ENCODE results near the gene TRPC6.

The TRPC6 gene

DNA sequence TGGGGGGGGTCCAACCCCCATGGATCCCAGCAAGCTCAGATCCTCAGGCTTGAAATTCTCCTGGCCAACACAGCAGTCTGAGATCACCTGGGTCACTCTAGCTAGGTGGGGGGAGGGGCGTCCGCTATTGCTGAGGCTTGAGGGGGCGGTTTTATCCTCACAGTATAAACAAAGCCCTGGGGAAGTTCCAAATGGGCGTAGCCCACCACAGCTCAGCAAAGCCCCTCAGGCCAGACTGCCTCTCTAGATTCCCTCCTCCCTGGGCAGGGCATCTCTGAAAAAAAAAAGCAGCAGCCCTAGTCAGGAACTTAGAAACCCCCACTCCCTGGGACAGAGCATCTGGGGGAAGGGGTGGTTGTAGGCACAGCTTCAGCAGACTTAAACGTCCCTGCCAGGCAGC is 16.7 kb downstream of the TRPC6 start:
- Mint-ChIP-seq H3K4me3 (no peak overlapping the region), H3K36me3 (ENCODE audit: low read depth) (no peaks in the 10 kb centered on the region), H3K27ac (no peak overlapping the region), H3K27me3 (peaks cover 1% of the 10 kb centered on the region), H3K4me1 (ENCODE audit: low read depth) (no peaks in the 10 kb centered on the region), H3K9me3 (peaks cover 20% of the 10 kb centered on the region)
- intact Hi-C loops (cut with micrococcal nuclease), result no loop called here

GRCh38 chr11:101566626-101567025 is 17.2 kb downstream of the TRPC6 start:
- no peaks in the 10 kb centered on the region for H3K36me3 Mint-ChIP-seq (ENCODE audit: low read depth)
- H3K4me1 Mint-ChIP-seq (ENCODE audit: low read depth), result no peaks in the 10 kb centered on the region
- H3K9me3 Mint-ChIP-seq, result peaks cover 20% of the 10 kb centered on the region
- intact Hi-C loops (cut with micrococcal nuclease), result no loop called here
- H3K27me3 Mint-ChIP-seq, result peaks cover 1% of the 10 kb centered on the region
- H3K27ac Mint-ChIP-seq, result no peak overlapping the region
- no peak overlapping the region for H3K4me3 Mint-ChIP-seq

GRCh38 chr11:101563166-101563565 is 20.6 kb downstream of the TRPC6 start:
- no peak overlapping the region for H3K4me3 Mint-ChIP-seq
- peaks cover 6% of the 10 kb centered on the region for H3K9me3 Mint-ChIP-seq
- H3K27ac Mint-ChIP-seq, result no peak overlapping the region
- H3K36me3 Mint-ChIP-seq (ENCODE audit: low read depth), result no peaks in the 10 kb centered on the region
- H3K27me3 Mint-ChIP-seq, result peaks cover 1% of the 10 kb centered on the region
- intact Hi-C loops (cut with micrococcal nuclease), result no loop called here
- H3K4me1 Mint-ChIP-seq (ENCODE audit: low read depth), result no peaks in the 10 kb centered on the region

GRCh38 chr11:101555366-101555765 is 28.4 kb downstream of the TRPC6 start:
- Mint-ChIP-seq H3K4me1 (ENCODE audit: low read depth) (peaks cover 16% of the 10 kb centered on the region), H3K36me3 (ENCODE audit: low read depth) (no peaks in the 10 kb centered on the region), H3K27ac (no peak overlapping the region), H3K27me3 (peaks cover 3% of the 10 kb centered on the region), H3K9me3 (peaks cover 25% of the 10 kb centered on the region), H3K4me3 (no peak overlapping the region)
- intact Hi-C loops (cut with micrococcal nuclease), result no loop called here

- Mint-ChIP-seq H3K36me3 (ENCODE audit: low read depth) (no peaks in the 10 kb centered on the region), H3K4me1 (ENCODE audit: low read depth) (peaks cover 16% of the 10 kb centered on the region), H3K27me3 (peaks cover 3% of the 10 kb centered on the region), H3K27ac (no peak overlapping the region), H3K9me3 (peaks cover 25% of the 10 kb centered on the region), H3K4me3 (no peak overlapping the region)
- intact Hi-C loops (cut with micrococcal nuclease), result no loop called here
Observed at GRCh38 chr11:101553891-101554292, 29.9 kb downstream of the TRPC6 start.

DNA sequence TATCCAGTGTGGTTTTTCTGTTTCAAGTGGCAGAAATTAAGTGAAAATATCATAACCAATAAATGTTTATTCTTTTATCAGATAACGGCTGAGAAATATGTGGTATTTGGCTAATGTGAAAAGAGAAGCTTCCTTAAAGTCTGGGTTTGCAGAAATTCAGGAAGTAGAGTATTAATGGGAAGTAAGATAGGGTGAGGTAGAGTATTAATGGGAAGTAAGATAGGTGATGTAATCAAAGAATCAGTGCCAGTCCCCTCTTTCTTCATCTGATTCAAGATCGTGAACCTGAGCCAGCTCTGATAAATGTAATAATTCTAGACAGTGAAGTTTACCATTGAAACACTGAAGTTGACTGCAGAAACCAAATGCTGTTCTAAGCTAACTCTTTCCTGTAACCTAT is 30.9 kb downstream of the TRPC6 start:
- Mint-ChIP-seq H3K36me3 (ENCODE audit: low read depth) (no peaks in the 10 kb centered on the region), H3K27ac (no peak overlapping the region), H3K27me3 (peaks cover 3% of the 10 kb centered on the region), H3K4me3 (no peak overlapping the region), H3K9me3 (peaks cover 25% of the 10 kb centered on the region), H3K4me1 (ENCODE audit: low read depth) (peaks cover 16% of the 10 kb centered on the region)
- intact Hi-C loops (cut with micrococcal nuclease), result no loop called here

DNA sequence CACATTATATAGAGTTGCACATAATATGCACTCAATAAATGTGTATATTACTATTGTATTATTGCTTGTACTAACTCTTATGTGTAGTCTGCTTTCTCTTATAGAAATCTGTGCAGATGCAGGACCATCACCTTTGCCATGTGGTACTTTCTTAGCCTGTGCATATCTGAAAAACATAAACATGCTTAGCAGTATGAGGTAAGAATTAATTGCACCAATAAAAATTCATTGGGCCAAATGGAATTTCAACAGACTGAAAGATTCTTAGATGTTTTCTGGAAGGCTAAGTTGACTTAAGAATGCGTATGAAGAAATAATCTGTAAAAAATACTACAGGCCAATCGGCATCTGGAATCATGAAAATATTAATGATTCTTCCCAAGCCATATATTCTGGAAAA is 55.3 kb downstream of the TRPC6 start:
- H3K4me3 Mint-ChIP-seq, result no peak overlapping the region
- H3K36me3 Mint-ChIP-seq (ENCODE audit: low read depth), result no peaks in the 10 kb centered on the region
- H3K27me3 Mint-ChIP-seq, result no peaks in the 10 kb centered on the region
- intact Hi-C loops (cut with micrococcal nuclease), result no loop called here
- H3K27ac Mint-ChIP-seq, result no peak overlapping the region
- H3K9me3 Mint-ChIP-seq, result peaks cover 9% of the 10 kb centered on the region
- no peaks in the 10 kb centered on the region for H3K4me1 Mint-ChIP-seq (ENCODE audit: low read depth)

DNA sequence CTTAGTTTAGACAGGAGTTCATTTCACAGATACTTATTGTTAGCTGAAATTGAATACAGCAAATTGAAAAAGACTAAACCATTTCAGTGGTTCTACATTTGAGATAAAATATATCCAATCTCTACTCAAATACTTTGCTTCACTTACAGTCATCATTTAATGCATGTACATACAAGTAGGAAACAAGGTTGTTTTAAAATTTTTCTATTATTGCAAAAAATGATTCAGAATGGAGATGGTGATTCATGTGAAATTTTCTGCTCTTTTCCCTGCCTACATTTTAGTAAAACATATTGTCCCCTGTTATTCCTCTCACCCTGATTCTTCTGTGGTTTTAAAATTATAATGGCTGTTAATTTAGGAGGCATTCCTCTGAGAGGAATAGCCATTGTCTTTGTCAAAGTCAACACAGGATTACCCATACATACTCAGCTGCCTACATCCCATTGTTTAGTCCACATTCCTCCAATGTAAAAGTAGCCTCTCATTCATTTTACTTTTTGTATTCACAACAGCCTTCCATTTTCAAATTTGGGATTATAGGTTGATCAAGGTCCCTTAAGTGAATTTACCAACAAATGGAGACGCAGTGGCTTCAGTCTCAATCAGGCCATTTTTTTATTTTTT is 60.1 kb downstream of the TRPC6 start:
- intact Hi-C loops (cut with micrococcal nuclease), result no loop called here
- no peak overlapping the region for H3K4me3 Mint-ChIP-seq
- H3K36me3 Mint-ChIP-seq (ENCODE audit: low read depth), result no peaks in the 10 kb centered on the region
- no peaks in the 10 kb centered on the region for H3K27me3 Mint-ChIP-seq
- H3K4me1 Mint-ChIP-seq (ENCODE audit: low read depth), result no peaks in the 10 kb centered on the region
- no peak overlapping the region for H3K27ac Mint-ChIP-seq
- H3K9me3 Mint-ChIP-seq, result peaks cover 17% of the 10 kb centered on the region

- no peaks in the 10 kb centered on the region for H3K4me1 Mint-ChIP-seq (ENCODE audit: low read depth)
- no peaks in the 10 kb centered on the region for H3K36me3 Mint-ChIP-seq (ENCODE audit: low read depth)
- no peak overlapping the region for H3K4me3 Mint-ChIP-seq
- peaks cover 17% of the 10 kb centered on the region for H3K9me3 Mint-ChIP-seq
- H3K27me3 Mint-ChIP-seq, result no peaks in the 10 kb centered on the region
- intact Hi-C loops (cut with micrococcal nuclease), result no loop called here
- no peak overlapping the region for H3K27ac Mint-ChIP-seq
Observed at GRCh38 chr11:101523193-101523592, 60.6 kb downstream of the TRPC6 start.

DNA sequence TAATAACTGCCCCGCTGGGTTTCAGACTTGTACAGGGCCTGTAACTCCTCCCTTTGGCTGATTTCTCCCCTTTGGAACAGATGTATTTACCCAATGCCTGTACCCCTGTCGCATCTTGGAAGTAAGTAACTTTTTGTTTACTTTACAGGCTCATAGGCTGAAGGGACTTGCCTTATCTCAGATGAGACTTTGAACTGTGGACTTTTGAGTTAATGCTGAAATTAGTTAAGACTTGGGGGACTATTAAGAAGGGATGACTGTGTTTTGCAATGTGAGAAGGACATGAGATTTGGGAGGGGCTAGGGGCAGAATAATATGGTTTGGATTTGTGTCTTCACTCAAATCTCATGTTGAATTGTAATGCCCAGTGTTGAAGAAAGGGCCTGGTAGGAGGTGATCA is 62.0 kb downstream of the TRPC6 start:
- no peaks in the 10 kb centered on the region for H3K4me1 Mint-ChIP-seq (ENCODE audit: low read depth)
- no peaks in the 10 kb centered on the region for H3K27me3 Mint-ChIP-seq
- H3K4me3 Mint-ChIP-seq, result no peak overlapping the region
- H3K36me3 Mint-ChIP-seq (ENCODE audit: low read depth), result no peaks in the 10 kb centered on the region
- H3K9me3 Mint-ChIP-seq, result peaks cover 17% of the 10 kb centered on the region
- no peak overlapping the region for H3K27ac Mint-ChIP-seq
- intact Hi-C loops (cut with micrococcal nuclease), result no loop called here

DNA sequence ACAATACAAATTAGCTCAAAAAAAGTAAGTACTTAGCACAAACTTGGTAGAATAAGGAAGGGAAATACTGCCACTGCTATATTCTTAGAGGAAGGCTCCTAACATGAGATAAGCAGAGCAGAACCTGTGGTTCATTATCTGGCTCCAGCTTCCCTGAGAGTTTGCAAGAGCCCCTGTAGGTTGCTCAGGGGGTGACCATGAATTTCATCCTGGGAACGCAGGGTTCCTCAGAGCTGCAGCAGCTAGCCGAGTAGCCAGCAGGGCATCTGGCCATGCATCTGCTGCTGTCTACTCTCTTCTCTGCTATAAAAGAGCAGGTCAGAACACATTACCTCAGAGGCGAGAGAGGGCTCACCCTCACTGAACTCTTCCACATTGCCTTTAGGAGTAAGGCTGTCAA is 67.3 kb downstream of the TRPC6 start:
- no peak overlapping the region for H3K27ac Mint-ChIP-seq
- H3K4me3 Mint-ChIP-seq, result no peak overlapping the region
- H3K9me3 Mint-ChIP-seq, result peaks cover 8% of the 10 kb centered on the region
- H3K27me3 Mint-ChIP-seq, result peaks cover 1% of the 10 kb centered on the region
- intact Hi-C loops (cut with micrococcal nuclease), result no loop called here
- no peaks in the 10 kb centered on the region for H3K4me1 Mint-ChIP-seq (ENCODE audit: low read depth)
- no peaks in the 10 kb centered on the region for H3K36me3 Mint-ChIP-seq (ENCODE audit: low read depth)

DNA sequence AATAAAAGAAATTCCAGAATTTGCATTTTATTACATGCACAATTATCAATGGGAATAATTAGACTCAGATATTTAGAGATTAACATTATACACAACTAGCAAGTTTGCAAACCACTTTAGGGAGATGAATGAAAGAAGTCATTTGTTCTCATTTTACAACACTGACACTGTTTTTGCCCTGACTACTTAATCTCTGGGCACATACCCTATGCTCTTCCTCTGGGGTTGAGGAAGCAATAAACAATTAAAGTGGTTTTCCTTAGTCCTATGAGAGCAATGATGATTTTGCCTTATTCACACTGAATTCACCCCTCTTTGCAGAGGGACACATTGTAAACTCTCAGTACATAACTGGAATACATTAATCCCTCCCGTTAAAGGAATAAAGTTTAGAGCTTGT is 72.7 kb downstream of the TRPC6 start:
- Mint-ChIP-seq H3K9me3 (no peaks in the 10 kb centered on the region), H3K27me3 (no peaks in the 10 kb centered on the region), H3K27ac (no peak overlapping the region), H3K36me3 (ENCODE audit: low read depth) (no peaks in the 10 kb centered on the region), H3K4me3 (no peak overlapping the region), H3K4me1 (ENCODE audit: low read depth) (peaks cover 5% of the 10 kb centered on the region)
- intact Hi-C loops (cut with micrococcal nuclease), result no loop called here

DNA sequence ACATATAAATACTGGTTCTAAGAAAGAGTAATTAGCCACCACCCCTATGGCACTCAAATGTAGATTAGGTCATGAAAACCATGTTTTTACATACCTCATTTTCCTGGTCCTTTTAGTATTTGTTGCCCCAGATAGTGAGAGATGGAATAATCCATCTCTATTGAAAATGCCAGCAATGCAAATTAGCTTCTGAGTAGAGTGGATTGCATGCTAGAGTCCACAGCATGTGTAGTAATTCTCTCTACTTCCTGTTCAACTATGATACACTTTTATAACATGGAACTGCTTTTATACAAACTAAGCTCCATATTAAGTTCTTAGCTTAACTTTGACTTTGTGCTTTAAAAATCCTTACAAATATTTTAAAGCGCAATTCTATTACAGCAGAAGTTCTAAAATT is 73.2 kb downstream of the TRPC6 start:
- no peaks in the 10 kb centered on the region for H3K27me3 Mint-ChIP-seq
- no peaks in the 10 kb centered on the region for H3K36me3 Mint-ChIP-seq (ENCODE audit: low read depth)
- intact Hi-C loops (cut with micrococcal nuclease), result no loop called here
- H3K4me1 Mint-ChIP-seq (ENCODE audit: low read depth), result peaks cover 5% of the 10 kb centered on the region
- H3K4me3 Mint-ChIP-seq, result no peak overlapping the region
- H3K27ac Mint-ChIP-seq, result no peak overlapping the region
- no peaks in the 10 kb centered on the region for H3K9me3 Mint-ChIP-seq

- H3K27me3 Mint-ChIP-seq, result peaks cover 3% of the 10 kb centered on the region
- H3K36me3 Mint-ChIP-seq (ENCODE audit: low read depth), result no peaks in the 10 kb centered on the region
- H3K9me3 Mint-ChIP-seq, result no peaks in the 10 kb centered on the region
- no peak overlapping the region for H3K4me3 Mint-ChIP-seq
- intact Hi-C loops (cut with micrococcal nuclease), result no loop called here
- no peak overlapping the region for H3K27ac Mint-ChIP-seq
- peaks cover 5% of the 10 kb centered on the region for H3K4me1 Mint-ChIP-seq (ENCODE audit: low read depth)
Observed at GRCh38 chr11:101509922-101510321, 73.9 kb downstream of the TRPC6 start.

DNA sequence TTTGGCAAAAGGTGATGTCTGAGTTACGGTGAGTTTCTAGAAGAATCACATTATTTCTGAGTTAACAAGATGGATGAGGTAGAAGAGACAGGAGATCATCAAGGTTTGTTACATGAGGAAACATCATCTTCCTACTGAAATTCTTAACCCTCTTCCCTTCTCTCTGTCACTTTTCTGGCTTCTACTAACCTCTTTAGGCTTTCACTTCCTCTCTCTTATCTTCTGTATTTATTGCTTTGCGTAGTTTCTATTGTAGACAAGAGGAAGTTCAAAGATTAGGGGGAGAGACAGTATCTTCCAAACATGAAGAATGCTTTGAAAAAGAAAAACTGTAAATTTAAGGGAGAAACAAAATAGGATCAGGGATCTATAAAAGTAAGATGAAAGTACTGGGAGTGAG is 75.4 kb downstream of the TRPC6 start:
- Mint-ChIP-seq H3K4me3 (no peak overlapping the region), H3K27ac (no peak overlapping the region), H3K4me1 (ENCODE audit: low read depth) (peaks cover 5% of the 10 kb centered on the region), H3K9me3 (no peaks in the 10 kb centered on the region), H3K36me3 (ENCODE audit: low read depth) (no peaks in the 10 kb centered on the region), H3K27me3 (peaks cover 3% of the 10 kb centered on the region)
- intact Hi-C loops (cut with micrococcal nuclease), result no loop called here

Data from dendritic cell treated with granulocyte-macrophage colony-stimulating factor and Interleukin-4, amounts not matched to agents 40 ng/mL and 50 ng/mL, for 4 days (primary cell).